HG02981 (cell line): ENCODE data around the gene PGP.
"Not testable (repeated sequence)": the region's sequence is repeated elsewhere in the genome, so short reads cannot be mapped to it uniquely, and the experiment has no call there.

Experiments used
- ATAC-seq: cut with Tn5 transposase; IDR thresholded peaks from one replicate; pipeline ENCODE4 v1.9.1; 2021; ENCODE audit warnings: mild to moderate bottlenecking, moderate library complexity; ENCODE audit not compliant: unreplicated experiment

PGP gene, protein sequence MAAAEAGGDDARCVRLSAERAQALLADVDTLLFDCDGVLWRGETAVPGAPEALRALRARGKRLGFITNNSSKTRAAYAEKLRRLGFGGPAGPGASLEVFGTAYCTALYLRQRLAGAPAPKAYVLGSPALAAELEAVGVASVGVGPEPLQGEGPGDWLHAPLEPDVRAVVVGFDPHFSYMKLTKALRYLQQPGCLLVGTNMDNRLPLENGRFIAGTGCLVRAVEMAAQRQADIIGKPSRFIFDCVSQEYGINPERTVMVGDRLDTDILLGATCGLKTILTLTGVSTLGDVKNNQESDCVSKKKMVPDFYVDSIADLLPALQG

GRCh38 chr16:2214719-2214968 is at the start of gene PGP:
Gene PGP, minus strand, starts transcription at chr16:2214840. Its CDS starts 63 bp downstream, at chr16:2214777.
- ATAC-seq: peak; percentile 81

- ATAC-seq: not testable (repeated sequence)
These were observed 48.4 kb upstream of the PGP start for GRCh38 chr16:2263026-2263425.

GRCh38 chr16:2260250-2260649 is 45.6 kb upstream of the PGP start:
- no peak for ATAC-seq

GRCh38 chr16:2258530-2258929 is 43.9 kb upstream of the PGP start:
- not testable (repeated sequence) for ATAC-seq

DNA sequence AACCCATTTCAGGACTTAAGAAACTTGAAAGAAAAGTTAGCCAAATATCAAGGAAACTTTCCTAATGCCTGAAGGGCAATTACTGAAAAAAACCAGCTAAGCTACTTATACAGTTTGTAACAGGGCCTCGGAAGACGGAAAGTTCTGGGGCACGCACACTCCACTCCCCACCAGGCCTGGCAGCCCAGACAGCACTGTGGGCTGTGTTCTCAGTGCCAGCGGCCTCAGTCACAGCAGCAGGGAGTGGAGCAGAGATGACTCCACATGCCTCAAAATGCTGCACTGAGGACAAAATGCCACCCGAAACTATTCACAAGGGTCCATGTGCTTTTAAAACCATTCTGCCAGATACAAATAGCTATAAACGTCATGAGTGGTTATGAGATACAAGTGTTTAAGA is 43.1 kb upstream of the PGP start:
- ATAC-seq: no peak

DNA sequence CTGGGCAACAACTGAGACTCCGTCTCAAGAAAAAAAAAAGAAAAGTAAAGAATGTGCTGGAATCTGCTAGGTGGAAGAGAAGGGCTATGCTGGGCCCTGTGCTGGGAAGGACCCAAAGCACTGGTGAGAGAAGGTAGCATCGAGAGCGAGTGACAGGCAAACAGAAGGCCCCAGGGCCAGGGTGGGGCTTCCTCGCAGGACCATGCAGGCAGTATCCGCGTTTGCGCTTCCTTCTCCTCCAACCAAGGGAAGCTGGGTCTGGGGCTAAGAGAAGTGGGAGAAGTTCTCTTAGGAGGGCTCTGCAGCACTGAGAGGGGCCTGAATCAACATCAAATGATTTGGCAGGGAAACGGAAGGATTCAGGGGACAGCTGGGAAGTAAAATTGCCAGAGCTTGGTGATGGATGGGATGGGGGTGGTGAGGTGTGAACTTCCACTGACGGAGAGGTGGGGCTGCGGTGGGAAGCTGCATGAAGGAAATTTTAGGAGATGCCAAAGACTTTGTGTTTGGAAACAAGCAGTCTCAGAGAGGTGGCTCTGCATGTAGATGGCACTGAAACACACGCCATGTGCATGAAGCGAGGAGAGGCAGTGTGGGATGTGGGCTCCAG is 42.0 kb upstream of the PGP start:
- ATAC-seq: no peak

GRCh38 chr16:2253293-2253692 is 38.7 kb upstream of the PGP start:
- ATAC-seq: no peak

DNA sequence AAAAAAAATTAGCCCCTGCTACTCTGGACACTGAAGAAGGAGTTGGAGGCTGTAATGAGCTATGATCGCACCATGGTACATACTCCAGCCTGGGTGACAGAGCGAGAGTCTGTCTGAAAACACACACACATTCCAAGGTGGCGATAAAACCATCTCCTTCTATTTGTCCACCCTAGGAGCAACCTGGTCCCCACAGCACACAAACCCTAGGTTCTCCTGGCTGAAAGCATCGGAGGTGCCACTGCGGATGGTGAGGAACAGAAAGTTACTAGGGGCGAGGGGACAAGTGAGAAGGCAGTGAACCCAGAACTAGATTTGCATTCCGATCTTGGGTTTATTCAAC is 38.1 kb upstream of the PGP start:
- no peak for ATAC-seq

DNA sequence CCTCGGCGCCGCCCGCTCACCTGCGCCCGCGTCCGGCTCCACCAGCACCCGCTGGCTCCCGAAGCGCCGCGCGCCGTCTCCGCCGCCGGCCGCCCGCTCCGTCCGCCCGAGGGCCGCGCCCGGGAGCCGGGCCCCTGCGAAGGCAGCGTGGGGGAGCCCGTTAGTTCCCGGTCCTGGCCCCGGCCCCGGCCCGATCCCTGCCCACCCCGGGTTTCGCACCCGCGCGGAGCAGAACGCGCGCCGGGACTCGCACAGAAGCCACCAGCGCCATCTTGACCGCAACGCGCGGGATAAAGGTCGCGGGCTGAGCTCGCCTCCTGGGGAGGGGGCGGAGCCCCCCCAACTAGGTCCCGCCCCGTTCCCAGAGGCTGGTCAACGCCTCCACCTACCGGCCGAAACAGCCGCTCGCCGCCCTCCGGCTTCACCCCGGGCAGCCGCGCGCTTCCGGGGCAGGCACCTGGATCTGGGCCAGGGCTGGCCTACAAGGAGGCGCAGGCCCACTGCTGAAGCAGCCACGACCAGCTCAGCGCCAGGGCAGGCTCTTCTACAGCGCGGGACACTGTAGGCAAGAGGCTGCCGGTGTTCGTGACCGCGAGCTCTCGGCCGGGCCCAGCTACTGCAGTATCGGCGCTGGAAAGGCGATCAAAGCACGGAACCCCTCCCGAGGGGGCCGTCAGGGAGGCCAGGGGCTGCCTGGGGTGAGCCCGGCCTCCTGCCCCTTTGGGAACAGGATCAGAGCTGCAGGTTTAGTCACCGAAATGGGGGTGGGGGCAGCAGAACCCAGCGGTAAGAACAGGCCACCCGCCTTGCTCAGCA is 36.9 kb upstream of the PGP start, which contains the start of gene ECI1:
ECI1 (minus strand) TSS at position 292 of the 816 bp plus-strand sequence; CDS start at position 271, 21 bp downstream.
- peak; percentile 81 for ATAC-seq

- no peak for ATAC-seq
These were observed 36.1 kb upstream of the PGP start for GRCh38 chr16:2250652-2251295.

GRCh38 chr16:2246301-2246885 is 31.8 kb upstream of the PGP start:
- no peak for ATAC-seq

- no peak for ATAC-seq
These were observed 30.5 kb upstream of the PGP start for GRCh38 chr16:2244926-2245795.

DNA sequence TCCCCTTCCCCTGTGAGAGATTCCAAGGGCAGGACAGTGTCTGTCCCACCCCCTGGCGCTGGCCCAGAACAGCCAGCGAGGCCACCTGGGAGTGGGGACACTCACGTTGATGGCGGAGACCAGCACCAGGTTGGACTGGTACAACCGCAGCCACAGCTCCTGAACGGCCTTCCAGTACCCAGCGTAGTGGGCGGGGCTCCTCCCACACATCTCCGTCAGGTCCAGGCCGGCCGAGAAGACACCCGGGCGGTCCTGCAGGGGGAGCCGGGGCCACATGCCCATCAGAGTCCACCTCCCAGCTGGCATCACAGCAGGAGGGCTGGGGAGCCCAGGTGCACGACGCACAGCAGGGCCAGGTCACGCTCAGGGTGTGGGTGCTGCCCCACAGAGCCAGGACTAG is 29.7 kb upstream of the PGP start:
- ATAC-seq: no peak

DNA sequence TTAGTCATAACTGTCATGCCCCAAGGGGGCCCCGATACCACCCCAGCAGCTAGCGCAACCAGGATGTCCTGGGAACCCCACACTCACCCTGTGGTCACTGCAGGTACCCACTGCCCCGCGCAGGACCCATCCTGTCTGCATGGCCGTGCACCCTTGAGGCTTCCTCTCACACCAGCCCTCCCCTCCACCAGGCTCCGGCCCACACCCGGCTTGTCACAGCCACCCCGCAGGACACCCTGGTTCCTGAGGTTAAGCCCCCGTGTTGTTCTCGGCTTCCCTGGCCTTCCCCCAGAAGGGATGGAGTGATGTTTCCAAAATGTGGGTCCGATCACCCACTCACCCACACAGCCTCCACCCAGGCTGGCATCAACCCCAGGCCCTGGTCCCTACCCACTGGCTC is 29.1 kb upstream of the PGP start:
- no peak for ATAC-seq

DNA sequence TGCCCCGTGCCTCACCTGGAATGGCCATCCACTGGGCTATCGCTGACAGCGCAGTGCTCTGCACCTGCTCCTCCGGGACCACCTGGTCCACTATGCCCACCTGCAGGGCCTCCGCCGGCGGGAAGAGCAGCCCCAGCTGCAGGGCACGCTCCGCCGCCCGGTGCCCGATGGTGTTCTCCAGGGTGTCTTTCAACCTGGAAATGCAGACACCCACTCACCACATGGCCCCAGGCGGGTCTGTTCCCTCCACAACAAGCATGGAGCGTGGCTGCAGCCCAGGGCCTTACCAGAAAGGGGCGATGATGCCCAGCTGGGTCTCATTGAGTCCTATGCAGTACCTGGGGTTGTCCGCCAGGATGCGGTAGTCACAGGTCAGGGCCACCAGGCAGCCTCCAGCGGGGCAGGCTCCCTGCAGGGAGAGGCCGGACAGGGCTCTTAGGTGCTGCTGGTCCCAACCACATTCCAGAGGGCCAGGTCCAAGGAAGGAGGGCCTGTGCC is 28.4 kb upstream of the PGP start:
- ATAC-seq: no peak

- ATAC-seq: no peak
These were observed 28.0 kb upstream of the PGP start for GRCh38 chr16:2242598-2242997.

DNA sequence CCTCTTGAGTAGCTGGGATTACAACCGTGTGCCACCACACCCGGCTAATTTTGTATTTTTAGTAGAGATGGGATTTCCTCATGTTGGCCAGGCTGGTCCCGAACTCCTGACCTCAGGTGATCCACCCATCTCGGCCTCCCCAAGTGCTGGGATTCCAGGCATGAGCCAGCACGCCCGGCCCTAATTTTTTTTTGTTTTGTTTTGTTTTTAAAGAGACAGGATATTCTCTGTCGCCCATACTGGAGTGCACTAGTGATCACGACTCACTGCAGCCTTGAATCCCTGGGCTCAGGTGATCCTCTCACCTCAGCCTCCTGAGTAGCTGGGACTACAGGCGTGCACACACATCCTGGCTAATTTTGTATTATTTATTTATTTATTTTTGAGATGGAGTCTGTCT is 25.7 kb upstream of the PGP start:
- ATAC-seq: not testable (repeated sequence)

GRCh38 chr16:2238838-2239675 is 24.4 kb upstream of the PGP start:
- ATAC-seq: no peak

- no peak for ATAC-seq
These were observed 23.7 kb upstream of the PGP start for GRCh38 chr16:2238150-2238837.
